HUES48 (cell line): ENCODE results near the gene SENP6.
"Not testable (repeated sequence)": the region's sequence is repeated elsewhere in the genome, so short reads cannot be mapped to it uniquely, and the experiment has no call there.

ENCODE experiments used
- H3K27ac ChIP-seq: one replicate; pipeline ENCODE4 v1.7.0; 2013; ENCODE audit warnings: low read depth, low read length, inconsistent platforms
- H3K27me3 ChIP-seq: 2 replicates; pipeline ENCODE4 v1.6.1; 2013; ENCODE audit warnings: mild to moderate bottlenecking, low read length; ENCODE audit not compliant: control insufficient read depth, insufficient read depth
- H3K36me3 ChIP-seq: 2 replicates; pipeline ENCODE4 v1.6.1; 2013; ENCODE audit warnings: low read length; ENCODE audit not compliant: control insufficient read depth, insufficient read depth
- H3K4me1 ChIP-seq: 2 replicates; pipeline ENCODE4 v1.6.1; 2013; ENCODE audit warnings: mild to moderate bottlenecking, low read length; ENCODE audit not compliant: control insufficient read depth, insufficient read depth
- H3K4me3 ChIP-seq: 2 replicates; pipeline ENCODE4 v1.5.1; 2013; ENCODE audit warnings: mild to moderate bottlenecking, low read depth, low read length
- H3K9ac ChIP-seq: 2 replicates; pipeline ENCODE4 v1.6.1; 2013; ENCODE audit warnings: mild to moderate bottlenecking, low read depth, low read length, moderate library complexity
- H3K9me3 ChIP-seq: 2 replicates; pipeline ENCODE4 v1.6.1; 2013; ENCODE audit warnings: low read length; ENCODE audit not compliant: control insufficient read depth, insufficient read depth

SENP6 gene

DNA sequence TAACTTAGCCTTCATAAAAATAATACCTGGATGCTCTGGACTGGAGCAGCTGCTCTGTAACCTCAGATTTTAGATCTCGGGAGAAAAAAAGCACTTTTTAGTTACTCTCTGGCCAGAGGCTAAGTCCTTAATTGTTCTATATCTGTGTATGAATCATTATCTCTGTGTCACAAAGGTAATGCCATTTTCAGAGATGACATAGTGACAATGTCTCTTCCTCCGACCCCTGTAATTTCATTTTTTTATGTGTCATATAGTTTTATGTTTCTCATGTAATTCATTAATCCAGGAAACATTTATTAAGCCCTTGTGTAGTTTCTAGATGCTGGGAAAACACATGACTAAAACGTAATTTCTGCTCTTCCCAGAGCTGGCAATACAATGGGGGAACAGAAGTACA, 55.6 kb downstream of the SENP6 start:
- Histone ChIP-seq H3K4me1 (no peaks in the 10 kb centered on the region), H3K9ac (no peak overlapping the region), H3K27ac (no peak overlapping the region), H3K9me3 (no peaks in the 10 kb centered on the region), H3K4me3 (no peak overlapping the region), H3K36me3 (peaks cover 63% of the 10 kb centered on the region), H3K27me3 (no peaks in the 10 kb centered on the region)

DNA sequence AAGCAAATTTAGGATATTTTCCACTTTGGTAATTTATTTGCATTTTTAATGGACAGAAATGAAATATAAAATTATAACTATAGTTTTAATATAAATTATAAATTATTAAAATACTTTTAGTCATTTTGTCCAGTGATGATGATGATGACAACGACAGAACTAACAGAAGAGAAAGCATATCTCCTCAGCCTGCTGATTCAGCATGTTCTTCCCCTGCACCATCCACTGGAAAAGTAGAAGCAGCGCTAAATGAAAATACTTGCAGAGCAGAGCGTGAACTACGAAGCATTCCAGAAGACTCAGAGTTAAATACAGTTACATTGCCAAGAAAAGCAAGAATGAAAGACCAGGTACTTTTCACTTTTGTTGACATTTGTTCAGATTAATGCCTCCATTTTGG, 64.9 kb downstream of the SENP6 start:
- Histone ChIP-seq H3K27me3 (no peaks in the 10 kb centered on the region), H3K9me3 (no peaks in the 10 kb centered on the region), H3K27ac (no peak overlapping the region), H3K9ac (no peak overlapping the region), H3K36me3 (peaks cover 83% of the 10 kb centered on the region), H3K4me1 (no peaks in the 10 kb centered on the region), H3K4me3 (no peak overlapping the region)

DNA sequence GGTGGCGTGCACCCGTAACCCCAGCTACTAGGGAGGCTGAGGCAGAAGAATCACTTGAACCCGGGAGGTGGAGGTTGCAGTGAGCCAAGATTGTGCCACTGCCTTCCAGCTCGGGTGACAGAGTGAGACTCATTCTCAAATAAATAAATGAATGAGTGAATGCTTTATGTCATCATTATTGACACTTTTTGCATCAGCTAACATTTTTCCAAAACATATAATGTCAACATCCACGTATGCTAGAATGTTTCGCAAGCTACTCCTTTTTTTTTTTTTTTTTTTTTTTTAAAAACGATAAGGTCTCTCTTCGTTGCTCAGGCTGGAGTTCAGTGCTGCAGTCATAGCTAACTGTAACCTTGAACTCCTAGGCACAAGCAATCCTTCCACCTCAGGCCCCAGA, 72.2 kb downstream of the SENP6 start:
- no peak overlapping the region for H3K27ac ChIP-seq
- H3K9me3 ChIP-seq: no peaks in the 10 kb centered on the region
- H3K4me3 ChIP-seq: no peak overlapping the region
- H3K27me3 ChIP-seq: no peaks in the 10 kb centered on the region
- no peaks in the 10 kb centered on the region for H3K4me1 ChIP-seq
- peaks cover 90% of the 10 kb centered on the region for H3K36me3 ChIP-seq
- no peak overlapping the region for H3K9ac ChIP-seq

DNA sequence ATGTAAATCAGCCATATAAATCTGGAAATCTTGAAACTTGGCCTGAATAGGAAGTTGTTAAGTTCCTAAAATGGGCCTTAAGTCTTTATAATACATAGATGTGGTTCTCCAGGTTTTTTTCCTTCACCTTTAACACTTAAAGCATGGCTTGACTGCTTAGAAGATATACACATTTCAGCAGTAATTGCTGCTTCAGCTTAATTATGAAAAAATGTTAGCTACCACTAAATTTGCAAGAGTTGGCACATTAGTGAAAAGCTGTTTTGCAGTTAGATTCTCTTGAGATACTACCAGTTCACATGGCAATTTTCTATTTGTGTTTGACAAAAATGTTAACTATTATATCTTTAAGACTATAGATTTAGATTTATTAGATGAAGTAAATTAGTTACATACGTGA, 74.7 kb downstream of the SENP6 start:
- H3K9me3 ChIP-seq: no peaks in the 10 kb centered on the region
- no peak overlapping the region for H3K9ac ChIP-seq
- no peak overlapping the region for H3K4me3 ChIP-seq
- peaks cover 95% of the 10 kb centered on the region for H3K36me3 ChIP-seq
- H3K27ac ChIP-seq: no peak overlapping the region
- no peaks in the 10 kb centered on the region for H3K4me1 ChIP-seq
- no peaks in the 10 kb centered on the region for H3K27me3 ChIP-seq

DNA sequence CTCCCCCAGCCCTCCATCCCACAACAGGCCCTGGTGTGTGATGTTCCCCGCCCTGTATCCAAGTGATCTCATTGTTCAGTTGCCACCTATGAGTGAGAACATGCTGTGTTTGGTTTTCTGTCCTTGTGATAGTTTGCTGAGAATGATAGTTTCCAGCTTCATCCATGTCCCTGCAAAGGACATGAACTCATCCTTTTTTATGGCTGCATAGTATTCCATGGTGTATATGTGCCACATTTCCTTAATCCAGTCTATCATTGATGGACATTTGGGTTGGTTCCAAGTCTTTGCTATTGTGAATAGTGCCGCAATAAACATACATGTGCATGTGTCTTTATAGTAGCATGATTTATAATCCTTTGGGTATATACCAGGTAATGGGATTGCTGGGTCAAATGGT, 80.9 kb downstream of the SENP6 start:
- H3K27me3 ChIP-seq, H3K4me1 ChIP-seq, H3K27ac ChIP-seq, H3K9ac ChIP-seq, H3K4me3 ChIP-seq, H3K9me3 ChIP-seq: not testable (repeated sequence)
- H3K36me3 ChIP-seq: peaks cover 53% of the 10 kb centered on the region

DNA sequence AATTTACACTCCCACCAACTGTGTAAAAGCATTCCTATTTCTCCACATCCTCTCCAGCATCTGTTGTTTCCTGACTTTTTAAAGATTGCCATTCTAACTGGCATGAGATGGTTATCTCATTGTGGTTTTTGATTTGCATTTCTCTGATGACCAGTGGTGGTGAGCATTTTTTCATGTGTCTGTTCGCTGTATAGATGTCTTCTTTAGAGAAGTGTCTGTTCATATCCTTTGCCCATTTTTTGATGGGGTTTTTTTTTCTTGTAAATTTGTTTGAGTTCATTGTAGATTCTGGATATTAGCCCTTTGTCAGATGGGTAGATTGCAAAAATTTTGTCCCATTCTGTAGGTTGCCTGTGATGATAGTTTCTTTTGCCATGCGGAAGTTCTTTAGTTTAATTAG, 81.3 kb downstream of the SENP6 start:
- not testable (repeated sequence) for H3K27me3 ChIP-seq, H3K27ac ChIP-seq, H3K4me1 ChIP-seq, H3K9ac ChIP-seq, H3K9me3 ChIP-seq, H3K4me3 ChIP-seq
- peaks cover 49% of the 10 kb centered on the region for H3K36me3 ChIP-seq

DNA sequence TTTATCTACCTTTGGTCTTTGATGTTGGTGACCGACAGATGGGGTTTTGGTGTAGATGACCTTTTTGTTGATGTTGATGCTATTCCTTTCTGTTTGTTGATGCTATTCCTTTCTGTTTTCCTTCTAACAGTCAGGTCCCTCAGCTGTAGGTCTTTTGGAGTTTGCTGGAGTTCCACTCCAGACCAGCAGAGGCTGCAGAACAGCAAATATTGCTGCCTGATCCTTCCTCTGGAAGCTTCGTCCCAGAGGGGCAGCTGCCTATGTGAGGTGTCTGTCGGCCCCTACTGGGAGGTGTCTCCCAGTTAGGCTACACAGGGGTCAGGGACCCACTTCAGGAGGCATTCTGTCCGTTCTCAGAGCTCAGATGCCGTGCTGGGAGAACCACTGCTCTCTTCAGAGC, 85.9 kb downstream of the SENP6 start:
- not testable (repeated sequence) for H3K9me3 ChIP-seq, H3K27me3 ChIP-seq, H3K4me3 ChIP-seq, H3K9ac ChIP-seq, H3K4me1 ChIP-seq, H3K27ac ChIP-seq
- H3K36me3 ChIP-seq: peaks cover 25% of the 10 kb centered on the region

DNA sequence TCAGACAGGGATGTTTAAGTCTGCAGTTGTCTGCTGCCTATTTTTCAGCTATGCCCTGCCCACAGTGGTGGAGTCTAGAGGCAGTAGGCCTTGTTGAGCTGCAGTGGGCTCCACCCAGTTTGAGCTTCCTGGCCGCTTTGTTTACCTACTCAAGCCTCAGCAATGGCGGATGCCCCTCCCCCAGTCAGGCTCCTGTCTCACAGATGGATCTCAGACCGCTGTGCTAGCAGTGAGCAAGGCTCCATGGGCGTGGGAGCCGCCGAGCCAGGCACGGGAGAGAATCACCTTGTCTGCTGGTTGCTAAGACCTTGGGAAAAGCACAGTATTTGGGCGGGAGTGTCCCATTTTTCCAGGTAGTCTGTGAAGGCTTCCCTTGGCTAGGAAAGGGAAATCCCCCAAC, 86.3 kb downstream of the SENP6 start:
- H3K36me3 ChIP-seq: peaks cover 29% of the 10 kb centered on the region
- H3K4me1 ChIP-seq, H3K4me3 ChIP-seq, H3K9me3 ChIP-seq, H3K27ac ChIP-seq, H3K27me3 ChIP-seq, H3K9ac ChIP-seq: not testable (repeated sequence)

DNA sequence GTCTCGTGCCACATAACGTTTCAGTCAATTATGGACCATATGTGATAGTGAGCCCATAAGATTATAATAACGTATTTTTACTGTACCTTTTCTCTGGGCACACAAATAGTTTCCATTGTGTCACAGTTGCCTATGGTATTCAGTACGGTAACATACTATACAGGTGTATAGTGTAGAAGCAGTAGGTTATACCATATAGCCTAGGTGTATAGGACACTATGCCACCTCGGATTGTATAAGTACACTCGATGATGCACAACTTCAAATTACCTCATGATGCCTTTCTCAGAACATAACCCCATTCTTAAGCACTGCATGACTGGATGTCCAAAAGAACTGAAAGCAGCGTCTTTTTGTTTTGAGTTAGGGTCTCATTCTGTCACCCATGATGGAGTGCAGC, 87.9 kb downstream of the SENP6 start:
- no peak overlapping the region for H3K27ac ChIP-seq
- no peak overlapping the region for H3K9ac ChIP-seq
- H3K27me3 ChIP-seq: no peaks in the 10 kb centered on the region
- no peak overlapping the region for H3K4me3 ChIP-seq
- H3K9me3 ChIP-seq: no peaks in the 10 kb centered on the region
- no peaks in the 10 kb centered on the region for H3K4me1 ChIP-seq
- H3K36me3 ChIP-seq: peaks cover 37% of the 10 kb centered on the region

DNA sequence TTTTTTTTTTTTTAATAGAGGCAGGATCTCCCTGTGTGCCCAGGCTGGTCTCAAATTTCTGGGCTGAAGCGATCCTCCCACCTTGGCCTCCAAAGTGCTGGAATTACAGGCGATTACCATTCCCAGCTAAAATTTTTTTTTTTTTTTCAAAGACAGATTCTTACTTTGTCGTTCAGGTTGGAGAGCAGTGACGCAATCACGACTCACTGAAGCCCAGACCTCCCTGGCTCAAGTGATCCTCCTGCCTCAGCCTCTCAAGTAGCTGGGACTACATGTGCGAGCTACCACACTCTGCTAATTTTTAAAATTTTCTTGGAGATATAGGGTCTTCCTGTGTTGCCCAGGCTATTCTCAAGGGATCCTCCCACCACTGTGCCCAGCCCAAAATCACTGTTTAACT, 89.3 kb downstream of the SENP6 start:
- Histone ChIP-seq H3K4me3 (no peak overlapping the region), H3K9ac (no peak overlapping the region), H3K9me3 (no peaks in the 10 kb centered on the region), H3K4me1 (no peaks in the 10 kb centered on the region), H3K27ac (no peak overlapping the region), H3K36me3 (peaks cover 43% of the 10 kb centered on the region), H3K27me3 (no peaks in the 10 kb centered on the region)

DNA sequence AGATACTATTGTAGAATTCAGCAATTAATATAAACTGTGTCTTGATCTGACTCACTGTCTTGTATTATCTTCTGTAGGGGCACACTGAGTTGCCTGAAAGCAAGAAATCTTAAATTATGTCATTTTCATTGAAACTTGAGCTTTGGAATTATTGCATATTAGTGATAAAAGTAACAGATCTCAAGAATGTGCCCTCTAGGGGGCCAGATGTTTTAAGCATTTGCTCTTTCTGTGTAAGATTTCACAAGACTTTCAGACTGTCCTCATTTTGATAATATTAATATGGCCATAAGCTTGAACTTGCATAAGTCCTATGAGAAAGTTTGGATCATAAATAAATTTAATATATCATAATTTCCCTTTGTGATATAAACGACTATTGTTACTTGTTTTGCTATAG, 91.9 kb downstream of the SENP6 start:
- H3K4me3 ChIP-seq: no peak overlapping the region
- H3K4me1 ChIP-seq: no peaks in the 10 kb centered on the region
- no peak overlapping the region for H3K9ac ChIP-seq
- H3K27me3 ChIP-seq: no peaks in the 10 kb centered on the region
- H3K27ac ChIP-seq: no peak overlapping the region
- H3K9me3 ChIP-seq: no peaks in the 10 kb centered on the region
- H3K36me3 ChIP-seq: peaks cover 58% of the 10 kb centered on the region

DNA sequence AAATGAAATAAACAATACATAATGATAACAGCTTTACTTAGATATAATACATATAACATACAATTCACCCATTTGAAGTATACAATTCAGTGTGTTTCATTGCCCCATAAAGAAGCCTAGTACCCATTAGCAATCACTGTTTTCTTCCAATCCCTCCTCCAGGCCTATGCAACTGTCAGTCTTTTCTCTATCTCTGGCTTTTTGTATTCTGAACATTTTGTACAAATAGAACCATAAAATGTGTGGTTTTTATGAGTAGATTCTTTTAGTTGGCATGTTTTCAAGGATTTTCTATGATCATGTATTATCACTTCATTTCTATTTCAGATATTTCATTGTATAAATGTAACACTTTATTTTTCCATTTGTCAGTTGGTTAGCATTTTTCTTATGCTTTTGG, 92.7 kb downstream of the SENP6 start:
- Histone ChIP-seq H3K4me3 (no peak overlapping the region), H3K27ac (no peak overlapping the region), H3K27me3 (no peaks in the 10 kb centered on the region), H3K9ac (no peak overlapping the region), H3K4me1 (no peaks in the 10 kb centered on the region), H3K9me3 (no peaks in the 10 kb centered on the region), H3K36me3 (peaks cover 58% of the 10 kb centered on the region)
